ACC112 (cell line): ENCODE results near the gene CABP2.
"Not testable (repeated sequence)": the region's sequence is repeated elsewhere in the genome, so short reads cannot be mapped to it uniquely, and the experiment has no call there.

Experiments used
- H2AFZ ChIP-seq: fragments of 200-600 bp; sonication (generic); one replicate; pipeline ENCODE4 v1.6.0; 2017; ENCODE audit warnings: antibody characterized with exemption, low read length; ENCODE audit not compliant: unreplicated experiment
- H3K27ac ChIP-seq: fragments of 200-600 bp; sonication (generic); 2 replicates; pipeline ENCODE4 v1.5.1; 2014; ENCODE audit warnings: low read depth, mild to moderate bottlenecking, antibody characterized with exemption, low read length, moderate library complexity
- H3K27me3 ChIP-seq: fragments of 200-600 bp; sonication (generic); 2 replicates; pipeline ENCODE4 v1.6.1; 2014; ENCODE audit warnings: mild to moderate bottlenecking, antibody characterized with exemption, low read length, moderate library complexity, mixed read lengths; ENCODE audit not compliant: insufficient read depth
- H3K36me3 ChIP-seq: fragments of 200-600 bp; sonication (generic); 2 replicates; pipeline ENCODE4 v1.6.1; 2016; ENCODE audit warnings: mild to moderate bottlenecking, antibody characterized with exemption, low read length, moderate library complexity, mixed read lengths; ENCODE audit not compliant: insufficient read depth
- H3K4me1 ChIP-seq: fragments of 200-600 bp; sonication (generic); one replicate; pipeline ENCODE4 v1.6.1; 2016; ENCODE audit warnings: low read length, mixed read lengths; ENCODE audit not compliant: insufficient read depth, unreplicated experiment, control insufficient read depth
- H3K4me3 ChIP-seq: fragments of 200-600 bp; sonication (generic); 2 replicates; pipeline ENCODE4 v1.5.1; 2014; ENCODE audit warnings: mild to moderate bottlenecking, low read depth, low read length
- H3K79me2 ChIP-seq: fragments of 200-600 bp; sonication (generic); one replicate; pipeline ENCODE4 v1.6.0; 2016; ENCODE audit warnings: low read length; ENCODE audit not compliant: control insufficient read depth, unreplicated experiment, insufficient read depth

CABP2 gene

GRCh38 chr11:67522338-67522737, 908 bp downstream of the CABP2 start:
- H3K36me3 ChIP-seq, result no peaks in the 10 kb centered on the region
- no peaks in the 10 kb centered on the region for H3K79me2 ChIP-seq
- H3K27ac ChIP-seq, result no peak overlapping the region
- no peaks in the 10 kb centered on the region for H3K4me1 ChIP-seq
- no peak overlapping the region for H2AFZ ChIP-seq
- peaks cover 16% of the 10 kb centered on the region; the same call in 1 of the 2 replicates for H3K27me3 ChIP-seq
- H3K4me3 ChIP-seq, result no peak overlapping the region

GRCh38 chr11:67521924-67522323, 1.3 kb downstream of the CABP2 start:
- Histone ChIP-seq H2AFZ (no peak overlapping the region), H3K27ac (no peak overlapping the region), H3K27me3 (peaks cover 11% of the 10 kb centered on the region; the same call in 1 of the 2 replicates), H3K4me1 (no peaks in the 10 kb centered on the region), H3K36me3 (no peaks in the 10 kb centered on the region), H3K79me2 (no peaks in the 10 kb centered on the region), H3K4me3 (no peak overlapping the region)

GRCh38 chr11:67520856-67521824, 2.1 kb downstream of the CABP2 start:
- Histone ChIP-seq H3K4me1 (no peaks in the 10 kb centered on the region), H3K27me3 (peaks cover 11% of the 10 kb centered on the region; the same call in 1 of the 2 replicates), H3K79me2 (no peaks in the 10 kb centered on the region), H3K27ac (no peak overlapping the region), H3K4me3 (no peak overlapping the region), H2AFZ (no peak overlapping the region), H3K36me3 (no peaks in the 10 kb centered on the region)

GRCh38 chr11:67519726-67520125, 3.5 kb downstream of the CABP2 start:
- Histone ChIP-seq H3K79me2 (no peaks in the 10 kb centered on the region), H3K36me3 (no peaks in the 10 kb centered on the region), H3K4me1 (no peaks in the 10 kb centered on the region), H3K4me3 (no peak overlapping the region), H3K27ac (no peak overlapping the region), H3K27me3 (peaks cover 11% of the 10 kb centered on the region; the same call in 1 of the 2 replicates), H2AFZ (no peak overlapping the region)

DNA sequence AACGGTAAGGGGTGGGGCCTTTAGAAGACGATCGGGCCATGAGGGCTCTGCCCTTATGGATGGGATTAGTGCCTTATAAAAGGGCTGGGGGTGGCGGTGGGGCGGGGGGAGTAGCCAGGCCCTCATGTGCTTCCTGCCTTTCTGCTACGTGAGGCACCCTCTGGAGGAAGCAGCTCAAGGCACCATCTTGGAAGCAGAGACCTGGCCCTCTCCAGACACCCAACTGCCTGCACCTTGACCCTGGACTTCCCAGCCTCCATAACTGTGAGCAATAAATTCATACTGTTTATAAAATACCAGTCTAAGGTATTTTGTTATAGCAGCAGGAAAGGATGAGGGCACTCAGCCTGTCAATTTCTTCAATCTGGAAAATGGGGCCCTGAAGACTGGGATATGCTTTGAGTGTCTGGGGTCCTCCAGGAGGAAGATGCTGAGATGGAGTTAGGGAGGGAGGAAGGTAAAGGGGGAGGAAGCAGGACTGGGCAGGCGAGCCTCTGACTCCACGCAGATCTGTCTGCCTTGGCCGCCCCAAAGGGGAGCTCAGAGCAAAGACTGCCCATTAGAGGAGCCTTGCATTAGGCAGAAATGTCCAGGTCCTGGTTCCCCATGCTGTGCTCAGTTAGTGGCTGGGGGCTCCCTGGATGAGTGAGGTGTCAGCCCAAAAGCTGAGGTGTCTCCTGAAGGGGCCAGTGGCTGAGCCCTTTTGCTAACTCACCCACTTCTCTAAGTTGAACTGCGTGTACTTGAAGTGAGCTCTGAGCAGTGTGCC, 5.3 kb downstream of the CABP2 start:
- H3K27ac ChIP-seq, result no peak overlapping the region
- H3K4me3 ChIP-seq, result no peak overlapping the region
- H3K27me3 ChIP-seq, result peaks cover 17% of the 10 kb centered on the region
- no peak overlapping the region for H2AFZ ChIP-seq
- H3K79me2 ChIP-seq, result no peaks in the 10 kb centered on the region
- H3K36me3 ChIP-seq, result no peaks in the 10 kb centered on the region
- H3K4me1 ChIP-seq, result no peaks in the 10 kb centered on the region

DNA sequence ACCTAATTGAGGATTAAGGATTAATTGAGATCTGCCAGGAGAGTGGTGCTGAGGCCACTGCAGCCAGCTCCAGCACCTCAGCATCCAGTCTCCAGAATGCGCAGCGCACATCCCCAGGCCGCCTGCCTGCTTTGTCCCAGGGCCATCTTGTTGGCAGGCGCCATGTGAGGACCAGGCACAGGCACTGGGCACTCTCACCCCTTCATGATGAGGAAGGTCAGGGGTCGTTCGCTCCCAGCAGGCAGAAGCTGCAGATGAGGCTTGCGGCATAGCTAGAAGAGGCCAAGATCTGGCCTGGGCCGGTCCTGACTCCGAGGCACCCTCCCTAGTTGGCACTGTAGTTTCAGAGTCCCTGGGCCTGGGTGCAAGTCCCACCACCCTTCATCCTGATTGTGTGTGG, 6.4 kb downstream of the CABP2 start:
- Histone ChIP-seq H3K27ac (no peak overlapping the region), H2AFZ (no peak overlapping the region), H3K4me3 (no peak overlapping the region), H3K36me3 (no peaks in the 10 kb centered on the region), H3K27me3 (peaks cover 14% of the 10 kb centered on the region), H3K79me2 (no peaks in the 10 kb centered on the region), H3K4me1 (no peaks in the 10 kb centered on the region)

DNA sequence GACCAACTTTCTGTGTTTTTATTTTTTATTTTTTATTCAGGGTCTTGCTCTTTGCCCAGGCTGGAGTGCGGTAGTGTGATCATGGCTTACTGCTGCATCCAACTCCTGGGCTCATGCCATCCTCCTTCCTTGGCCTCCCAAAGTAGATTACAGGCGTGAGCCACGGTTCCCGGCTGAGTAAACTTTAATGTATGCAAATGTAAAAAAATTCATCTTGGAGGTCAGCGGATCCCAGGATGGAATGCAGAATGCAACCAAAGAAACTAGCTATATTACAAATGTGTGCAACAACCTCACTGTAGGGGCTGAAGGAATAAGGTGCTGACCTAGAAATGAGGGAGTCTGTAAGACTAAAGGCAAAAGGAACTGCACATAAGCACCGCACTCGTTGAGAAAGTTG, 9.1 kb downstream of the CABP2 start:
- Histone ChIP-seq H3K4me1 (no peaks in the 10 kb centered on the region), H3K4me3 (no peak overlapping the region), H3K79me2 (no peaks in the 10 kb centered on the region), H3K27me3 (peaks cover 11% of the 10 kb centered on the region), H2AFZ (no peak overlapping the region), H3K27ac (no peak overlapping the region), H3K36me3 (no peaks in the 10 kb centered on the region)

- not testable (repeated sequence) for H3K36me3 ChIP-seq, H3K79me2 ChIP-seq, H2AFZ ChIP-seq, H3K27ac ChIP-seq, H3K4me1 ChIP-seq, H3K4me3 ChIP-seq
- H3K27me3 ChIP-seq, result peaks cover 11% of the 10 kb centered on the region
These were observed 11.7 kb downstream of the CABP2 start for GRCh38 chr11:67511558-67511957.

DNA sequence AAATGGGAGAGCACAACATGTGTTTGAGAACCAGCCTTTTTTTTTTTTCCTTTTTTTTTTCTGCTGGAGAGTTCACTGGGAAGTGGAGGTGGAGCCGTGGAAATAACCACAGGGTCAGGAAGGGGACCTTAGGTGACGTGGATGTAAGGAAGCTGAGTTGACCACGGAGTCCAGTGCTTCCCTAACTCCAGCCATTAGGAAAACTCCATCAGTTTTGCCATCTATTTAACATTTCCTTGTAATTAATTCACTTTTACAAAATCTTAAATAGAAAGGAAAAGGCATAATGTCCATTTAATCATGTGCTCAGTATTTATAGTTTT, 13.3 kb downstream of the CABP2 start:
- peaks cover 11% of the 10 kb centered on the region for H3K27me3 ChIP-seq
- H3K79me2 ChIP-seq, result peaks cover 9% of the 10 kb centered on the region
- no peaks in the 10 kb centered on the region for H3K36me3 ChIP-seq
- H3K4me1 ChIP-seq, result peaks cover 19% of the 10 kb centered on the region
- no peak overlapping the region for H2AFZ ChIP-seq
- H3K27ac ChIP-seq, result no peak overlapping the region
- H3K4me3 ChIP-seq, result no peak overlapping the region

DNA sequence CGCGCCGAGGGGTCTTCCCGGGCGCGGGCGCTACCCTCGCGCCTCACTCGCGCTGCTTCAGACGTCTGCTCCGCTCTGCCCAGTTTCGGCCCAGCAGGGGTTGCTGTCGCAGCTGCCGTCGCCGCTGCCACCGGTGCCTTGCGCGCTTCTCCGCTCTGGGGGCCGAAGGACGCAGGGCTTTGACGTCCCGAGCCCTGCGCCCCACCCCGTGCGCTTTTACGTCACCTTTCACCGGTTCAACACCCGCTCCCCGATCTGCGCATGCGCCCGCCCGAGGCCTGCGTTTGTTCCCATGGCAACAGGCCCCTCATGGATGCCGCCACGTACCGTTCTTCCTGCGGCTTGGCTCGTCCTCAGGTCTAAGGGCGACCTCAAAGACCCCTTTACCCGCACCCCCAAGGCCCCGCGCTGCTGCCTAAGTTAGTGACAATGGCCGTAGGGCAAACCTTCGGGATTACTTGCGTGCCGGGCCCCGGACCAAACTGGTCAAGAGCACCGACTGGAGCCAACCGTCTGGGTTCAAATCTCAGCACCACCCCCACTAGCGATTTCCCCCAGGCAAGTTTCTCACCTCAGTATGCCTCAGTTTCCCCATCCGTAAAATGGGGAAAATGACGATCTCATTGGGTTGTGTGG, 14.6 kb downstream of the CABP2 start:
- Histone ChIP-seq H3K36me3 (no peaks in the 10 kb centered on the region), H3K27ac (peak overlapping the region; percentile 81), H3K4me1 (peaks cover 22% of the 10 kb centered on the region), H3K4me3 (peak overlapping the region; percentile 81), H3K79me2 (peaks cover 9% of the 10 kb centered on the region), H2AFZ (peak overlapping the region; percentile 97), H3K27me3 (peaks cover 3% of the 10 kb centered on the region; the same call in 1 of the 2 replicates)
